Astrocyte of the cerebellum (primary cell): ENCODE measurements around the gene NRTN.

Experiments used
- DNase-seq: peaks from one replicate; pipeline ENCODE4 v3.0.0-alpha.2; 2011; ENCODE audit warnings: low read depth
- H3K4me3 ChIP-seq: 2 replicates; pipeline ENCODE4 v1.5.1; 2011; ENCODE audit warnings: mild to moderate bottlenecking, low read depth, low read length, moderate library complexity
- in situ Hi-C: cut with HindIII; loops from 2 replicates; pipeline ENCODE4 v1.10.0; 2017; ENCODE audit warnings: low sequenced_read_pairs
- TF ChIP-seq, protein P1 (sequence below): IDR thresholded peaks from 2 replicates; pipeline ENCODE4 v1.5.1; 2012; ENCODE audit warnings: low read length, low read depth, moderate library complexity, mild to moderate bottlenecking; ENCODE audit errors: missing control alignments

Gene NRTN

DNA sequence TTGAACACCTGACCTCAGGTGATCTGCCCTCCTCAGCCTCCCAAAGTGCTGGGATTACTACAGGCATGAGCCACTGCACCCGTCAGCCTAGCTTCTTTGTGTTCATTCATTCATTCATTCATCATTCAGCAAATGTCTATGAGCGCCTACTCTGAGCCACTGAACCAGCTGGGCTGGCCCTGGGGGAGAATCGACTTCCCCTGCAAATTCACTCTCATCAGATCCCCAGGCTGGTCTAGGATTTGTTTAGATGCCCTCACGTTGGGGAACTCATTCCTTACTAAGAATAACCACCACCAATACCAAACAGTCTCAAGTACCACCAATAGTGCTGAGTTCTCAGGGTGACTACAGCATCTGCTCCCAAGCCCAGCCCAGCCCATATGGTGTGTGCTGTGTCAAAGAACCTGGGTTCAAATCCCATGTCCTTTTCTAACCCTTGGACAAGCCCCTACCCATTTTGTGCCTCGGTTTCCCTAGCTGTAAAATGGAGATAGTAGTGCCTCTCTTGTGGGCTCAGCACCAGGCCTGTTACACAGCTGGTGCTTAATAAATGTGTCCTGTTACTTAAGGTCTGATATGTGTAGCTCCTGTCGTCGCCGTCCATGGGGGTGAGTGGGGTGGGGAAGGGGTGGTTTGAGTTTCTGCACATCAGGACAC, 16.8 kb downstream of the NRTN start:
- TF ChIP-seq, protein P1, sequence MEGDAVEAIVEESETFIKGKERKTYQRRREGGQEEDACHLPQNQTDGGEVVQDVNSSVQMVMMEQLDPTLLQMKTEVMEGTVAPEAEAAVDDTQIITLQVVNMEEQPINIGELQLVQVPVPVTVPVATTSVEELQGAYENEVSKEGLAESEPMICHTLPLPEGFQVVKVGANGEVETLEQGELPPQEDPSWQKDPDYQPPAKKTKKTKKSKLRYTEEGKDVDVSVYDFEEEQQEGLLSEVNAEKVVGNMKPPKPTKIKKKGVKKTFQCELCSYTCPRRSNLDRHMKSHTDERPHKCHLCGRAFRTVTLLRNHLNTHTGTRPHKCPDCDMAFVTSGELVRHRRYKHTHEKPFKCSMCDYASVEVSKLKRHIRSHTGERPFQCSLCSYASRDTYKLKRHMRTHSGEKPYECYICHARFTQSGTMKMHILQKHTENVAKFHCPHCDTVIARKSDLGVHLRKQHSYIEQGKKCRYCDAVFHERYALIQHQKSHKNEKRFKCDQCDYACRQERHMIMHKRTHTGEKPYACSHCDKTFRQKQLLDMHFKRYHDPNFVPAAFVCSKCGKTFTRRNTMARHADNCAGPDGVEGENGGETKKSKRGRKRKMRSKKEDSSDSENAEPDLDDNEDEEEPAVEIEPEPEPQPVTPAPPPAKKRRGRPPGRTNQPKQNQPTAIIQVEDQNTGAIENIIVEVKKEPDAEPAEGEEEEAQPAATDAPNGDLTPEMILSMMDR, result no peak
- no peak for DNase-seq
- in situ Hi-C loops, result no loop called here
- no peak overlapping the region for H3K4me3 ChIP-seq

DNA sequence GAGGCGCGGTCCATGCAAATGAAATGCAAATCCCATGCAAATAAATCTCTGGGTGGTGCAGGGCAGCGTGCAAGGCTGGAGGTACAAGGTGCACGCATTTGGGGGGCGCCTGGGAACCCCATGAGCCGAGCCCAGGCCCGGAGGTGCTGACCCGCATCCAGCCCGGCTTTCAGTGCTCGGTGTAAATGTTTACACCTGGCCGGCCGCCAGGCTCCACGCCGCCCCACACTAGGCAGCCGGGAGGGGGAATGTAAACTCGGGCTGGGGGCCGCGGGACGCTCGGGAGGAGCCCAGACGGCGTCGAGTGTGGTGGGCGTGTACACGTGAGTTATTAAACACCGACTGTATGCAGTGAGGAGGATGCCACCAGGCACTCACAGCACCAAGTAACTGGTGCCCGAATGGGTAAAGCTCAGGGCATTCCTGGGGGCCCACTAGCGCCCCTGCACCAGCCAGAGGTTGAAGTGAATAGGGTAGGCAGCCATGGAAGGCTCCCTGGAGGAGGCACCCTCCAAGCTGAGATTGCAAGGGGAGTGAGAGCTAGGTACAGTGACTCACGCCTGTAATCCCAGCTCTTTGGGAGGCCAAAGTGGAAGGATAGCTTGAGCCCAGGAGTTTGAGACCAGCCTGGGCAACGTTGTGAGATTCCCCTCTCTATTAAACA, 17.4 kb downstream of the NRTN start:
- H3K4me3 ChIP-seq, result no peak overlapping the region
- DNase-seq, result no peak
- in situ Hi-C loops, result no loop called here
- TF ChIP-seq, protein P1, result no peak

DNA sequence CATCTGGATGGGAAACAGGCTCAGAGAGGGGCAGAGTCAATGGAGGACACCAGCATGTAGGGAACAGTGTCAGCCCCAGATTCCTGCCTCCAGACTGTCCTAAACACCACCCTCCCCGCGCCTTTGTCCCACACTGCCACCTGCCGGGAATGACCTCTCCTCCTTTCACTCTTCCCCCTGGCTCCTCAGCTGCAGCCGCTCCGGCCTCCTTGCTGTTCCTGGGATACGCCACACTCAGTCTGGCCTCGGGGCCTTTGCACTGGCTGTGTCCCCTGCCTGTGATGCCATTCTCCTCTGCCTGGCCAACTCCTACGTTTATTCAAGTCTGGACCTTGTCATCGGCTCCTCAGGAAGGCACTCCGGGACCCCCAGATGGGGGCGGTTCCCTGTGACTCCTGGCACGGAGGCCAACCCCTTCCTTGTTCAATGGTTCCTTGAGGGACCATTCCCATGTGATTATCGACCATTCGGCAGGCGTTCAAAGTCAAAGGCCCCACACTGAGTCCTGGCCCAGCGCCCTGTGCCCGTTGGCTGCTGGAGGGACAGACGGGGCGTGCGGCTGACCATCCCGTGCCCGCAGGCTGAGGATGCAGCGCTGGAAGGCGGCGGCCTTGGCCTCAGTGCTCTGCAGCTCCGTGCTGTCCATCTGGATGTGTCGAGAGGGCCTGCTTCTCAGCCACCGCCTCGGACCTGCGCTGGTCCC, 18.9 kb downstream of the NRTN start:
- TF ChIP-seq, protein P1, result no peak
- no peak for DNase-seq
- H3K4me3 ChIP-seq, result no peak overlapping the region
- in situ Hi-C loops, result no loop called here

DNA sequence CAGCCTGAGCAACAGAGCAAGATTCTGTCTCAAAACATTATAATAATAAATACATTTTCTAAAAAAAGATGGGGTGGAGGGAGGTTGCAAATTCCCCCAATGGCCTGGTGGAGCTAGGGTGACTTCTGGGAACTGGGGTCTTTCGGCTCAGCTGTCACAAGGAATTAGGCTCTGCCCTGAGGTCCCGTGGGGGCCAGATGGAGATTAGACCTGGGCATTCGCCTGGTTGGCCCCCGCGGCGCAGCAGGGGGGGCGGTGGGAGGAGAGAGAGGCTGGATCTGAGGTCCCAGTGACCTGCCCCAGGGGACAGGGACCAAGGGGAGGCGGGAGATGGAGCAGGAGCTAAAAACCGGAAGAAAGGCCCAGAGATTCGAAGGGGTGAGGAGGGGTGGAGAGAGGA, 19.9 kb downstream of the NRTN start:
- in situ Hi-C loops, result no loop called here
- DNase-seq, result no peak
- no peak overlapping the region for H3K4me3 ChIP-seq
- TF ChIP-seq, protein P1, result no peak

DNA sequence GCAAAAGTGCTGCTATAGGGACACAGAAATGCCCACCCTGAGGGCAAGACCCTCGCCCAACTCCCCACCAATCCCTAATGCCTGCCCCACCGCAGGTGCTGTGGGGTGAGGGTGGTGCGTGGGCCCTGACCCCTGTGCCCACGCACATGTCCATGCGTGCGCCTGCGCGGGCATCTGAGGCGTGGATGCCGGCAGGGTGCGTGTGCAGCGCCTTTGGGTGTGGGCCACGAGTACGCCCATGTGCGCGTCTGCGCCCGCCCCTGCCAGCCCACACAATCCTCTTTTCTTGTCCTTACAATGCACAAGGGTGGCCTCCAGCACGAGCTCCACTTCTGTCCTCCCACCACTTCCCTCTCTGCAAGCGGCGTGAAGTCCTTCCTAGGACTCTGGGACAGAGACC, 20.3 kb downstream of the NRTN start:
- DNase-seq, result no peak
- TF ChIP-seq, protein P1, result no peak
- no peak overlapping the region for H3K4me3 ChIP-seq
- in situ Hi-C loops, result no loop called here

DNA sequence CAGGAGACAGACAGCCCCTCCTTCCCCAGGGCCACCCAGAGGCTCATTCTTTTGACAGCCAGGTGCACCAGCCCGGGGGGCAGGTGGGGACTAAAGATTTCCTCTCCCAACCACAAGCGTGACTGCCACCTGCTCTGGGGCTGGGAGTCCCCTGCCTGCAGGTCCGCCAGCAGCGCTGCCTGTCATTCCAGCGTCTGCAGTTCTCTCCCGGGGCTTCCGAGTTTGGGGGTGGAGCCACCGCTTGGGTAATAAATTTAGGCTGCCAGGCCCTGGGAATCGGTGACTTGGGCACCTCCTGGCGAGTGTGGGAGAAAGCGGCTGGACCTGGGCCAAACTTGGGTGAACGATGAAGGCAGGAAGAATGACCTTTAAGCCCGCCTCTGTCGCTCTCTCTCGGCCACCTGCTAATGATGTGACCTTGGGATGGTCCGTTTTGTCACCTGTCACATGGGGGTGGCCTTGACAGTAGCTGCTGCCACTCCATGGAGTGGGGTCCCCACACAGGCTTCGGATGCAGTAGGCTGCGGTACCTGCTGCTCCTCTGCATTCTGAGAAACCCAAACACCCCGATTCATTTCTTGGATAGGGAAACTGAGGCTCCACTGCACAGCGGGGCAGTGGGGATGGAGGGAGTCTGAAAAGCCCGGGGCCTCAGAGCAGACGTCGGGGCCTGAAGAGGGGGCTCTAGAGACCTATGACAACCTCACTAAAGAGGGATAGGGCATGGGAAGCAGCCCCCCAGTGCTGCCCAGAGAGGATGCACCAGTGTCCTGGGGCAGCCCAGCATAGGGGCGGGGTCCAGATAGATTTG, 21.9 kb downstream of the NRTN start:
- no peak overlapping the region for H3K4me3 ChIP-seq
- in situ Hi-C loops, result no loop called here
- TF ChIP-seq, protein P1, result peak; percentile 7
- no peak for DNase-seq
